HepG2 (cell line): ENCODE measurements around the gene TMEM190. TPM values are rescaled to one million over a fixed set of nuclear protein-coding genes. Genes with fewer than 3 reads are reported as not detected.
A peak's percentile ranks its signal among the peaks of the same experiment; 100 is the strongest.

ENCODE experiments used
- ARHGAP35 ChIP-seq: sonication (generic); formaldehyde crosslinking; IDR thresholded peaks from 2 replicates; pipeline ENCODE4 v1.9.0; 2022; ENCODE audit warnings: mild to moderate bottlenecking, inconsistent platforms, moderate library complexity, missing genetic modification reagents, borderline replicate concordance
- ELF1 ChIP-seq: sonication (generic); formaldehyde crosslinking; IDR thresholded peaks from 2 replicates; pipeline ENCODE4 v1.4.0; 2020; ENCODE audit warnings: missing genetic modification reagents
- FOXJ3 ChIP-seq: sonication (generic); formaldehyde crosslinking; IDR thresholded peaks from 2 replicates; pipeline ENCODE4 v1.4.0; 2020; ENCODE audit warnings: missing genetic modification reagents, mild to moderate bottlenecking, borderline replicate concordance
- GLI4 ChIP-seq: sonication (generic); formaldehyde crosslinking; IDR thresholded peaks from 2 replicates; pipeline ENCODE4 v1.5.1; 2020; ENCODE audit warnings: missing genetic modification reagents, mild to moderate bottlenecking, moderate library complexity, borderline replicate concordance
- HNRNPL ChIP-seq: fragments of 200-400 bp; formaldehyde crosslinking; IDR thresholded peaks from 2 replicates; pipeline ENCODE4 v1.6.1; 2017; ENCODE audit warnings: mild to moderate bottlenecking, low read depth, low read length
- JUNB ChIP-seq: sonication (generic); formaldehyde crosslinking; IDR thresholded peaks from 2 replicates; pipeline ENCODE4 v1.8.0; 2022; ENCODE audit warnings: missing genetic modification reagents, mild to moderate bottlenecking, borderline replicate concordance
- KDM2A ChIP-seq: sonication (generic); formaldehyde crosslinking; IDR thresholded peaks from 2 replicates; pipeline ENCODE4 v1.4.0; 2020; ENCODE audit warnings: low read depth, missing genetic modification reagents, borderline replicate concordance
- KLF12 ChIP-seq: sonication (generic); formaldehyde crosslinking; IDR thresholded peaks from 2 replicates; pipeline ENCODE4 v1.4.0; 2020; ENCODE audit warnings: missing genetic modification reagents, borderline replicate concordance
- MIER2 ChIP-seq: IDR thresholded peaks from 2 replicates; pipeline ENCODE4 v1.6.1; 2016; ENCODE audit warnings: missing biosample characterization, missing genetic modification reagents
- MYC ChIP-seq: sonication (generic); formaldehyde crosslinking; IDR thresholded peaks from 2 replicates; pipeline ENCODE4 v1.9.0; 2021; ENCODE audit warnings: missing genetic modification reagents, borderline replicate concordance
- NAIF1 ChIP-seq: sonication (generic); formaldehyde crosslinking; IDR thresholded peaks from 2 replicates; pipeline ENCODE4 v1.5.0; 2020; ENCODE audit warnings: mild to moderate bottlenecking, missing genetic modification reagents, borderline replicate concordance
- POLR2A ChIP-seq, 2 experiments: IDR thresholded peaks; 2 replicates each; pipeline ENCODE4 v1.6.1; 2011; ENCODE audit warnings: low read depth in 2 of 2, low read length in 2 of 2, mild to moderate bottlenecking in 1 of 2, moderate library complexity in 1 of 2; ENCODE audit not compliant: insufficient read depth in 1 of 2
- RFX1 ChIP-seq: fragments of 450-650 bp; IDR thresholded peaks from 2 replicates; pipeline ENCODE4 v1.6.1; 2017
- RNF2 ChIP-seq: fragments of 450-650 bp; conservative IDR thresholded peaks from 2 replicates; pipeline ENCODE4 v1.6.1; 2016; ENCODE audit warnings: low read depth
- SPEN ChIP-seq: sonication (generic); formaldehyde crosslinking; IDR thresholded peaks from 2 replicates; pipeline ENCODE4 v1.5.1; 2020; ENCODE audit warnings: low read depth, mild to moderate bottlenecking, missing genetic modification reagents
- ZFP36L1 ChIP-seq: sonication (generic); formaldehyde crosslinking; IDR thresholded peaks from 2 replicates; pipeline ENCODE4 v1.8.0; 2022; ENCODE audit warnings: mild to moderate bottlenecking, missing genetic modification reagents, moderate library complexity
- ZFP37 ChIP-seq: sonication (generic); formaldehyde crosslinking; IDR thresholded peaks from 2 replicates; pipeline ENCODE4 v1.4.0; 2020; ENCODE audit warnings: missing genetic modification reagents, borderline replicate concordance
- ZNF136 ChIP-seq: sonication (generic); formaldehyde crosslinking; IDR thresholded peaks from 2 replicates; pipeline ENCODE4 v1.8.1; 2022; ENCODE audit warnings: low read depth, mild to moderate bottlenecking, moderate library complexity, missing genetic modification reagents
- ZNF292 ChIP-seq: sonication (generic); formaldehyde crosslinking; IDR thresholded peaks from 2 replicates; pipeline ENCODE4 v1.8.1; 2022; ENCODE audit warnings: mild to moderate bottlenecking, low read depth, missing genetic modification reagents, borderline replicate concordance
- ZNF710 ChIP-seq: sonication (generic); formaldehyde crosslinking; IDR thresholded peaks from 2 replicates; pipeline ENCODE4 v1.5.0; 2020; ENCODE audit warnings: mild to moderate bottlenecking, missing genetic modification reagents, borderline replicate concordance
- ZNF792 ChIP-seq: IDR thresholded peaks from 2 replicates; pipeline ENCODE4 v1.6.1; 2016
- ZNF883 ChIP-seq: sonication (generic); formaldehyde crosslinking; IDR thresholded peaks from 2 replicates; pipeline ENCODE4 v1.5.1; 2020; ENCODE audit warnings: mild to moderate bottlenecking, missing genetic modification reagents; ENCODE audit errors: not compliant biosample characterization
- ZZZ3 ChIP-seq: sonication (generic); formaldehyde crosslinking; IDR thresholded peaks from 2 replicates; pipeline ENCODE4 v1.4.0; 2020; ENCODE audit warnings: missing genetic modification reagents, mild to moderate bottlenecking, borderline replicate concordance
- polyA plus RNA-seq, 8 experiments: library from polyadenylated mRNA; depleted of rRNA in 3 of 8; stranded (reverse) in 7 of 8; unstranded in 1 of 8; fragments of >200 nt; fragmentation: Illumina TruSeq in 4 of 8; extraction: Trizol in 4 of 8; gene quantifications; 2 replicates each; pipeline versions ENCODE4 v1.2.1 to v1.2.3, GENCODE V29; 2011 to 2016; ENCODE audit warnings: low read depth in 4 of 8, missing spikeins in 1 of 8, mixed read lengths in 1 of 8; ENCODE audit not compliant: insufficient read depth in 1 of 8
- total RNA-seq, 5 experiments: library from RNA; depleted of rRNA; stranded (reverse); fragments of >200 nt; fragmentation: Illumina TruSeq; extraction: Trizol; gene quantifications; 2 replicates each; pipeline ENCODE4 v1.2.3, GENCODE V29; 2016; ENCODE audit warnings: low read depth in 1 of 5
- TF ChIP-seq, protein P1 (sequence below): sonication (generic); formaldehyde crosslinking; IDR thresholded peaks from 2 replicates; pipeline ENCODE4 v1.5.0; 2020; ENCODE audit warnings: missing genetic modification reagents
- TF ChIP-seq, protein P2 (sequence below): sonication (generic); formaldehyde crosslinking; IDR thresholded peaks from 2 replicates; pipeline ENCODE4 v1.4.0; 2020; ENCODE audit warnings: missing genetic modification reagents

TMEM190 gene
- total and polyA plus RNA-seq, 2 of the 13 experiments (the other 11 are each of a cell fraction or from before 2014, with no cell fraction given): 0.35 to 0.83 TPM

DNA sequence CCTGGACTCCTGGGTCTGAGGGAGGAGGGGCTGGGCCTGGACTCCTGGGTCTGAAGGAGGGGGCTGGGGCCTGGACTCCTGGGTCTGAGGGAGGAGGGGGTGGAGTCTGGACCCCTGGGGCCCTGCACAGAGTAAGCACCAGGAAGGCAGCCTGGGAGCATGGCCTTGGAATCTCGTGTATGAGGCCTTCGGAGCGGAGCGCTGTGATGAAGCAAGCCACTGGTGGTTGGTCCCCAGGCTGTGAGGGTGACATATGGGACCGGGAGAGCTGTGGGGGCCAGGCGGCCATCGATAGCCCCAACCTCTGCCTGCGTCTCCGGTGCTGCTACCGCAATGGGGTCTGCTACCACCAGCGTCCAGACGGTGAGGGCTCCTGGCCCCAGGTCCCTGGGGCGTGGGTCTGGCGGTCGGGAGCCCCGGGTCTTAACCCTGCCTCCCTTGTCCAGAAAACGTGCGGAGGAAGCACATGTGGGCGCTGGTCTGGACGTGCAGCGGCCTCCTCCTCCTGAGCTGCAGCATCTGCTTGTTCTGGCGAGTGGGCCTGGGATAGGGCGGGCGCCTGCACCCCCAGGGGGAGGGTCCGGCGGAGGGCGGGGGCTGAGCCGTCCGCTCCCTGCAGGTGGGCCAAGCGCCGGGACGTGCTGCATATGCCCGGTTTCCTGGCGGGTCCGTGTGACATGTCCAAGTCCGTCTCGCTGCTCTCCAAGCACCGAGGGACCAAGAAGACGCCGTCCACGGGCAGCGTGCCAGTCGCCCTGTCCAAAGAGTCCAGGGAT lies 918 bp downstream of the TMEM190 start (continued):
- TF ChIP-seq, protein P1, sequence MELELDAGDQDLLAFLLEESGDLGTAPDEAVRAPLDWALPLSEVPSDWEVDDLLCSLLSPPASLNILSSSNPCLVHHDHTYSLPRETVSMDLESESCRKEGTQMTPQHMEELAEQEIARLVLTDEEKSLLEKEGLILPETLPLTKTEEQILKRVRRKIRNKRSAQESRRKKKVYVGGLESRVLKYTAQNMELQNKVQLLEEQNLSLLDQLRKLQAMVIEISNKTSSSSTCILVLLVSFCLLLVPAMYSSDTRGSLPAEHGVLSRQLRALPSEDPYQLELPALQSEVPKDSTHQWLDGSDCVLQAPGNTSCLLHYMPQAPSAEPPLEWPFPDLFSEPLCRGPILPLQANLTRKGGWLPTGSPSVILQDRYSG (CRISPR knock-in tag): no peak
- no peak for TF ChIP-seq ZFP37 (CRISPR knock-in tag)
- TF ChIP-seq NAIF1: no peak
- TF ChIP-seq FOXJ3 (CRISPR knock-in tag): no peak
- no peak for TF ChIP-seq ZNF136
- peak; percentile 38; the same call in 1 of the 2 replicates for TF ChIP-seq SPEN
- no peak for TF ChIP-seq ZNF292 (CRISPR knock-in tag)
- TF ChIP-seq, protein P2, sequence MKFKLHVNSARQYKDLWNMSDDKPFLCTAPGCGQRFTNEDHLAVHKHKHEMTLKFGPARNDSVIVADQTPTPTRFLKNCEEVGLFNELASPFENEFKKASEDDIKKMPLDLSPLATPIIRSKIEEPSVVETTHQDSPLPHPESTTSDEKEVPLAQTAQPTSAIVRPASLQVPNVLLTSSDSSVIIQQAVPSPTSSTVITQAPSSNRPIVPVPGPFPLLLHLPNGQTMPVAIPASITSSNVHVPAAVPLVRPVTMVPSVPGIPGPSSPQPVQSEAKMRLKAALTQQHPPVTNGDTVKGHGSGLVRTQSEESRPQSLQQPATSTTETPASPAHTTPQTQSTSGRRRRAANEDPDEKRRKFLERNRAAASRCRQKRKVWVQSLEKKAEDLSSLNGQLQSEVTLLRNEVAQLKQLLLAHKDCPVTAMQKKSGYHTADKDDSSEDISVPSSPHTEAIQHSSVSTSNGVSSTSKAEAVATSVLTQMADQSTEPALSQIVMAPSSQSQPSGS: no peak
- TF ChIP-seq GLI4 (CRISPR knock-in tag): no peak
- no peak; the same call in 1 of the 2 replicates for TF ChIP-seq ARHGAP35 (CRISPR knock-in tag)
- peak; percentile 56; the same call in 1 of the 2 replicates for TF ChIP-seq KDM2A
- no peak for TF ChIP-seq HNRNPL
- no peak for TF ChIP-seq MIER2
- TF ChIP-seq ZNF883 (CRISPR knock-in tag): no peak
- peak; percentile 65; the same call in 1 of the 2 replicates for TF ChIP-seq MYC
- TF ChIP-seq ZFP36L1 (CRISPR knock-in tag): no peak
- no peak for TF ChIP-seq RNF2
- no peak for TF ChIP-seq ZNF710 (CRISPR knock-in tag)
- no peak for TF ChIP-seq ELF1 (CRISPR knock-in tag)
- no peak for TF ChIP-seq ZZZ3 (CRISPR knock-in tag)
- no peak for TF ChIP-seq KLF12
- no peak for TF ChIP-seq JUNB (CRISPR knock-in tag)
- no peak for TF ChIP-seq ZNF792 (CRISPR knock-in tag)
- TF ChIP-seq RFX1: no peak
- TF ChIP-seq POLR2A (IDR thresholded peaks at IDR 0.05; ENCODE audit: insufficient read depth in 1 of 2, low read depth in 2 of 2, low read length in 2 of 2): peak in 1 of 2 experiments; percentile 45; a peak in 2 of 4 replicates
